ENCODE measurements around the gene PTGER1.

GRCh38 chr19:14472202-14472938 lies 2.8 kb downstream of the PTGER1 start:
- TF ChIP-seq CTCF (IDR thresholded peaks at IDR 0.05; ENCODE audit: low read depth, low read length, missing input control) = peak; percentile 79
- no peak for TF ChIP-seq GABPA (IDR thresholded peaks at IDR 0.05 in 1 of 2, conservative IDR thresholded peaks at IDR 0.05 in 1 of 2)
- no peak for TF ChIP-seq ATF3 (IDR thresholded peaks at IDR 0.05)
- no peak for TF ChIP-seq ZBTB33 (IDR thresholded peaks at IDR 0.05)
- no peak for TF ChIP-seq MAX (IDR thresholded peaks at IDR 0.05)

Data from liver (tissue), 3 donors.